ENCODE results near the gene CCDC40.

The CCDC40 gene

DNA sequence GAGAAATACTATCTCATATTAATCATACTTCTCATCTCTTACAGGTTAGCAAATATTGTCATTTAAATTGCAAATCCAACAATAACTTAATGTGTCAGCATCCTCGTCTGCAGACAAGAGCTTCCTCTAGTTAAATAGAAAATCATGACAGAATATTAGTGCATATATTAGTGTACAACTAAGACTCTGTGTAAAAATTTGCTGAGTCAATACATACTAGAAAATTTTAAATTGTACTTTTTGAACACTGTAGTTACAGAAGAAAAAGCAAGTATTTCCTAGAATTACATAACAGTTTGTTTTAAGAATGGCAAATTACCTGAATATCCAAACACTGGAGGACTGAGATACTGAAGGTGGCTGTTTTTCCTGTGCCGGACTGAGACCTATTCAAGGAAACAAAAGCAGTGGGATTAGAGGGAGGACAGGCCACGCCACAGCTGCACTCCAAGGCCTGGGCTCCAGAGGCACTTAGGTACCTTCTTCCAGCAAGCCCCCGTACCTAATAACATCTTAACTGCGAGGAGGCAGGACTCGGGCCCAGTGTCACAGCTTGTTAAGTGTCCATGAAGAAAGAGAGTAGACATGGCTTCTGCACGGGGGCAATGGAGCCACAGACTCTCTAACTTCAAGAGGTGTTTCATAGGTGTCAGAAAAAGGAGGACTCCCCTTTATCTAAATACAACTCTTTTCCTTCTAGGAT, 105.2 kb downstream of the CCDC40 start:
- no peak for DNase-seq (ENCODE audit: low read depth)

DNA sequence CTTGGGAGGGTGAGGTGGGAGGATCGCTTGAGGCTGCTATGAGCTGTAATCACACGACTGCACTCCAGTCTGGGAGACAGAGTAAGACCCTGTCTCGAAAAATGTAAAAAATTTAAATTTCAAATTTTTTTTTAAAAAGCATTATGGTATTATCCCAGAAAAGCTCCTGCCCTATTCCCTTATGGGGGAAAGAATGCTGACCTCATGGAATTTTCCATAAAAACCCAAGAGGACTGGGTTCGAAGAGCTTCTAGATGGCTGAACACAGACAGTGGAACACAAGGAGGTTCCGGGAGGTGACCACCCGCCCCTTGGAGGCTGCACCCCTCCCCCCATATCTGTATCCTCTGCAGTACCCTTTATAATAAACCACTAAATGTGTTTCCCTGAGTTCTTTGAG, 106.5 kb downstream of the CCDC40 start:
- DNase-seq (ENCODE audit: low read depth): no peak

DNA sequence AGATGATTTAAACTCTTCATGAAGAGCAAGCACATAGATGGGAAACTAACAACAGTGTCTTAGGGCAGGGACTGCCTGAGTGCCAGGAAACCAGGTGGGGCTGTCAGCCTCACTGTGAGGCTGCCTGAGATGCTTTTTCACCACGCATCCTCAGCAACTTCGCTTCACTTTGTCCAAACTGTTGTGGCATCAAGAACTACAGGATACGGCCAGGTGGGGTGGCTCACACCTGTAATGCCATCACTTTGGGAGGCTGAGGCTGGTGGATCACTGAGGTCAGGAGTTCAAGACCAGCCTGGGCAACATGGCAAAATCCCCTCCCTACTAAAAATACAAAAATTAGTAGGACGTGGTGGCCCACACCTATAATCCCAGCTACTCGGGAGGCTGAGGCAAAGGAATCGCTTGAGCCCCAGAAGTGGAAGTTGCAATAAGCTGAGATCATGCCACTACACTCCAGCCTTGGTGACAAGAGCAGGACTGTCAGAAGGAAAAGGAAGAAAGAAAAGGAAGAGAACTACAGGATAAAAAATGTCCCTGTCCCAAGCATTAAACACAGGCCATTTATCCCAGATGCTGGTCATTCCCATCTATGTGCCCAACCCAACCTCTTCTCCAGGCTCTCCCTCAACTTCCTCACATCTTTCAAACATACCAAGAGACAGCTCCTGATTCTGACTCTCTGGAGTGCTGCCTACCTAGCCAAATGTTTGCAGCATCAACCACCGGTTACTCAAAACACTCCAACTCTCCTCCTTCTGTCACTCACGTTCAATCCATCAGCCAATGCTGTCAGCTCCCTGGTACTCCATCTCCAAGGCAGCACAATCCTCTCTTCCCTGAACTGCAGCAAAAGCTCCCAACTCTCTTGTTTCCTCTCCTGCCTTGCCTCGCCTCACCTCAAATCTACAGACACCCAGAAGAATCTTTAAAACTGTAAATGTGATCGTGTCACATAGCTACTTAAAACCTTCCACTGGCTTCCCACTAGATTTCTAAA, 108.9 kb downstream of the CCDC40 start:
- DNase-seq (ENCODE audit: low read depth): no peak

DNA sequence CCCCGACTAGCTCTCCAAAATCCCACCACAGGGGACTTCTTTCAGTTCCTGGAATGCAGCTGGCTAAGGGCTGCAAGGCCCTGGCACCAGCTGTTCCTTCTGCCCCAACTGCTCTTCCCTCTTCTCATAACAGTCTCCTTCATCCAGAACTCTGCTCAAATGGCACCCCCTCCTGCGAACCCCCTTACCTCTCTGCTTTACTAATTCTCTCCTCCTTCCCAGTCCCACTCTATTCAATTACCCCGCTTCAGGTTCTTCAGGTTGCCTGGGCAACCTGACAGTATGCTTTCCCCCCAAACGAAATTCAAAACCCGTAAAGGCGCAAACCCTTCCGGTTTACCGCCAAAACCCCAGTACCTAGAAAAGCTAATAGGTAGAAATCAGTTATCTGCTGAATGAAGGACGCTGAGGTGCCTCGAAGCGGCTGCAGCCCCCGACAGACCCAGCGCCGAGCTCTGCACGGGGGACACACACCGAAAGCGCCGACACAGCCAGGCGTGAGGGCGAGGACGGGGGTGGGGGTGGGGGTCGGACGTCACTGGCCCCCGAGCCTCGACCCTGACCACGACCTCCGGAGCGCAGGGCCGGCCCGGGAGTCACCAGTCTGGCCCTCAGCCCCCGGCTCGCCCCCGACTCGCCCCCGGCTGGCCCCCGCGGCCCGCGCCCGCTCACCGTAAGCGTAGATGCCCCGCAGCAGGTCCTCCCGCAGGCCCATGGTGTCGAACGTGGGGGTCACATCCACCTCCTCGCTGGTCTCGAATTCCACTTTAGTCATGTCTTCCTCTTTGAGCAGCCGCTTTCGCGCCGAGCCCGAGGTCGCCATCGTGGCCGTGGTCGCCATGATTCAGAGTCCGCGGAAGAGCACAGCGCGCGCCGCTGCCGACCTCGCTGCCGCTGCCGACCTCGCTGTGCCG, 109.9 kb downstream of the CCDC40 start:
- no peak for DNase-seq (ENCODE audit: low read depth)

DNA sequence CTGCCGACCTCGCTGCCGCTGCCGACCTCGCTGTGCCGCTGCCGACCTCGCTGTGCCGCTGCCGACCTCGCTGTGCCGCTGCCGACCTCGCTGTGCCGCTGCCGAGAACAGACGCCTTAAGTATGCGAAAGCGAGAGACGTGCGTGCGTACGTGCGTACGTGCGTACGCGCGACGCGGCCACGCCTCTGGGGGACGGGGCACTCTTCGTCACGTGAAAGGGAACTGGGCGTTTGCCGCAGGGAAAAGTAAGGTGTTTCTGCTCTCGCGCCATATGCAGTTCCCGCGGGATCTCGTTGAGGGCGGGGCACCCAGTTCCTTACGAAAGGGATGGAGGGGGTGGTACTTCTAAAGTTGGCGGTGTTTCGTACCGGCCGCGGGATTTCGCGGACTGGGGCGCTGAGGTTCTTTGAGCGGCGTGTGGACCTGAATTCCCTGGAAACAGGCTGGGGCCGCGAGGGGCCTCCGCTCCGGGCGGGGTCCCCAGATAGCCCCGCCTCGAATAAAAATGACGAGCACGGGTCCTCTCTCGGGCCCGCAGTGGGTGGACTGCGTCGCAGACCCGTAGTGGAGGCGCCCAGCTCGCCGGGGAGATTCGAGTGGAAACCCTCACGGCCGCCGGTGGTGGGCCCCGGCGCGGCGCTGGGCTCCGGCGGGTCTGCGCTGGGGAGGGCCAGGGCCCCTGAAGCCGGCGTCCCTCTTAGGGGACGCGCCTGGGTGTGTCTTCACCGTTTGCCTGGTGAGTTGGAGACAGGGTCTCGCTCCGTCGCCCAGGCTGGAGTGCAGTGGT, 110.8 kb downstream of the CCDC40 start, which contains the start of gene EIF4A3:
Gene EIF4A3, minus strand, starts transcription at position 94 of the 788 bp plus-strand sequence. CDS start 167 bp downstream, outside the sequence.
- DNase-seq (ENCODE audit: low read depth): peak; percentile 94
